ENCODE results near the gene CCN5.

CCN5 gene

DNA sequence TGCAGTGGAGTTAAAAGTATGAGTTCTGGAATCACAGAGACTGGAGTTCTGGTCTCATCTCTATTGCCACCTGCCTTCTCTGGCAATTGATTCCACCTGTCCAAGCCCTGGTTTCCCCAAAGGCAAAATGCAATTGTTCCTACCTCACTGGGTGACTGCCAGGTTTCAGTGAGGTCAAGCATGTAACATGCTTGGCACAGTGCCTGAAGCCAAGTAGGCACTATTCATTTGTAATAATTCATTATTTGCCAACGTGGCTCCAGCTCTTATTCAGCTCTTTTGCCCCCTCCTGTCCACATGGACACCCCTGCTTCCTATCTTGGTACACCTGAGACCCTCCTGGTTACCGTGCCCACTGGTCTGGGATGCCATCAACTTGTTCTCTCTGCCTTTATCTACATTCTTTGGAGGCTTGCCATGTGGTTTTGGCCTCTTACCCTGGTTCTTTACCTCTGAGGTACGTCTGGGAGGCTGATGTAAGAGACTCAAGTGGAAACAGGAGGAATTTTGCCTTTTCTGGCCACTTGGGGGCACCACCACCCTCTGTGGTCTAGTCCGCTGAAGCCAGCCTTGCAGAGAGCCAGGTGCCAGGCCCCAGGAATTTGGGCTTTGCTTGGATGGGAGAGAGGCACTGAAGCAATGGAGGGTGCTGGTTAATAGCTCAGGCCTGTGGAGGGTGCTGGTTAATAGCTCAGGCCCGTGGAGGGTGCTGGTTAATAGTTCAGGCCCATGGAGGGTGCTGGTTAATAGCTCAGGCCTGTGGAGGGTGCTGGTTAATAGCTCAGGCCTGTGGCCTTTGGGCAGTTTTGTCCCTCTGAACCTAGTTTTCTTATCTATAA is 32.2 kb downstream of the CCN5 start:
- ChIA-PET CTCF (interaction anchor here (0.6 to 3.5 kb wide), 20 partner anchors 8 to 744 kb away, joined by 3 to 22 read pairs (median 4); no protein-coding TSS in a partner anchor), POLR2A (no interaction called here)
- H3K9me3 ChIP-seq (ENCODE audit: control extremely low read depth in 1 of 5, control insufficient read depth in 4 of 5, insufficient read depth in 2 of 5, low read depth in 1 of 5, low read length in 4 of 5): no peaks in the 10 kb centered on the region
- WGBS (ENCODE audit: insufficient coverage): 0% methylated on average over 4 of the region's 5 CpGs
- no peak overlapping the region for H3K27ac ChIP-seq (ENCODE audit: insufficient read depth in 1 of 2, low read depth in 1 of 2, low read length in 2 of 2, poor library complexity in 1 of 2, severe bottlenecking in 2 of 2)
- peaks cover 0 to 21% (median 15%) of the 10 kb centered on the region in 4 experiments for H3K4me1 ChIP-seq (ENCODE audit: control extremely low read depth in 1 of 4, control insufficient read depth in 4 of 4, insufficient read depth in 4 of 4, low read length in 3 of 4)
- no peaks in the 10 kb centered on the region for H3K36me3 ChIP-seq (ENCODE audit: control insufficient read depth in 4 of 4, insufficient read depth in 4 of 4, low read length in 3 of 4)
- H3K4me3 ChIP-seq (ENCODE audit: control insufficient read depth in 1 of 7, extremely low read depth in 1 of 7, insufficient read depth in 4 of 7, low read depth in 2 of 7, low read length in 6 of 7): no peak overlapping the region
- peaks cover 7 to 53% (median 22%) of the 10 kb centered on the region in 5 experiments for H3K27me3 ChIP-seq (replicated peaks in 2 of 5; ENCODE audit: control insufficient read depth in 4 of 5, insufficient read depth in 5 of 5, low read length in 4 of 5)
- peak; percentile 74 to 86 (median 79) for DNase-seq

DNA sequence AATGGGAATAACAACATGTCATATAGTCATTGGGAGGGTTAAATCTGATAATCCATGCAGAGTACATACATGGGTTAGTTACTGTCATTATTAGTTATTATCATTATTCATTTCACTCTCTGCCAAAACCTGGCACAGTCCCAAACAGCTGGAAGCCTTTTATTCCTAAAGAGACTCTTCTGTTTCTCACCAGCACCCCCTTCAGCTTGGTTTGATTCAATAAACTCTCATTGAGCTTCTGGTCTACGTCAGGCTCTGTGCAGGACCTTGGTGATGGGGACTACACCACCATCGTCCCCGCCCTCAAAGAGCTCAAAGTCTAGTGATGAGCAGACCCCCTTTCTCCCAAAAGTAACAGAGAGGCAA is 32.8 kb downstream of the CCN5 start:
- Histone ChIP-seq H3K36me3 (ENCODE audit: control insufficient read depth in 4 of 4, insufficient read depth in 4 of 4, low read length in 3 of 4) (no peaks in the 10 kb centered on the region), H3K9me3 (ENCODE audit: control extremely low read depth in 1 of 5, control insufficient read depth in 4 of 5, insufficient read depth in 2 of 5, low read depth in 1 of 5, low read length in 4 of 5) (no peaks in the 10 kb centered on the region), H3K4me1 (ENCODE audit: control extremely low read depth in 1 of 4, control insufficient read depth in 4 of 4, insufficient read depth in 4 of 4, low read length in 3 of 4) (peaks cover 0 to 21% (median 15%) of the 10 kb centered on the region in 4 experiments), H3K27me3 (replicated peaks in 2 of 5; ENCODE audit: control insufficient read depth in 4 of 5, insufficient read depth in 5 of 5, low read length in 4 of 5) (peaks cover 7 to 53% (median 22%) of the 10 kb centered on the region in 5 experiments), H3K4me3 (ENCODE audit: control insufficient read depth in 1 of 7, extremely low read depth in 1 of 7, insufficient read depth in 4 of 7, low read depth in 2 of 7, low read length in 6 of 7) (no peak overlapping the region), H3K27ac (ENCODE audit: insufficient read depth in 1 of 2, low read depth in 1 of 2, low read length in 2 of 2, poor library complexity in 1 of 2, severe bottlenecking in 2 of 2) (no peak overlapping the region)
- POLR2A ChIA-PET: no interaction called here
- no peak for DNase-seq
- 100% methylated on average over 1 of the region's 3 CpGs for WGBS (ENCODE audit: insufficient coverage)
- CTCF ChIA-PET: interaction anchor here (0.6 to 3.5 kb wide), 19 partner anchors 8 to 744 kb away, joined by 3 to 22 read pairs (median 4); no protein-coding TSS in a partner anchor

DNA sequence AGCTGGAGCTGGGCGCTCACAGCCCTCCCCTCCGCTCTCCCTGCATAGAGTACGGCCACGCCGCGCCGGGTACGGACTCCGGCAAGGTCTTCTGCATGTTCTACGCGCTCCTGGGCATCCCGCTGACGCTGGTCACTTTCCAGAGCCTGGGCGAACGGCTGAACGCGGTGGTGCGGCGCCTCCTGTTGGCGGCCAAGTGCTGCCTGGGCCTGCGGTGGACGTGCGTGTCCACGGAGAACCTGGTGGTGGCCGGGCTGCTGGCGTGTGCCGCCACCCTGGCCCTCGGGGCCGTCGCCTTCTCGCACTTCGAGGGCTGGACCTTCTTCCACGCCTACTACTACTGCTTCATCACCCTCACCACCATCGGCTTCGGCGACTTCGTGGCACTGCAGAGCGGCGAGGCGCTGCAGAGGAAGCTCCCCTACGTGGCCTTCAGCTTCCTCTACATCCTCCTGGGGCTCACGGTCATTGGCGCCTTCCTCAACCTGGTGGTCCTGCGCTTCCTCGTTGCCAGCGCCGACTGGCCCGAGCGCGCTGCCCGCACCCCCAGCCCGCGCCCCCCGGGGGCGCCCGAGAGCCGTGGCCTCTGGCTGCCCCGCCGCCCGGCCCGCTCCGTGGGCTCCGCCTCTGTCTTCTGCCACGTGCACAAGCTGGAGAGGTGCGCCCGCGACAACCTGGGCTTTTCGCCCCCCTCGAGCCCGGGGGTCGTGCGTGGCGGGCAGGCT is 35.1 kb downstream of the CCN5 start:
- Histone ChIP-seq H3K4me3 (ENCODE audit: control insufficient read depth in 1 of 7, extremely low read depth in 1 of 7, insufficient read depth in 4 of 7, low read depth in 2 of 7, low read length in 6 of 7) (peak overlapping the region in 2 of 7 experiments; percentile 0 to 16), H3K9me3 (ENCODE audit: control extremely low read depth in 1 of 5, control insufficient read depth in 4 of 5, insufficient read depth in 2 of 5, low read depth in 1 of 5, low read length in 4 of 5) (no peaks in the 10 kb centered on the region), H3K27ac (ENCODE audit: insufficient read depth in 1 of 2, low read depth in 1 of 2, low read length in 2 of 2, poor library complexity in 1 of 2, severe bottlenecking in 2 of 2) (no peak overlapping the region), H3K27me3 (replicated peaks in 2 of 5; ENCODE audit: control insufficient read depth in 4 of 5, insufficient read depth in 5 of 5, low read length in 4 of 5) (peaks cover 7 to 48% (median 19%) of the 10 kb centered on the region in 5 experiments), H3K4me1 (ENCODE audit: control extremely low read depth in 1 of 4, control insufficient read depth in 4 of 4, insufficient read depth in 4 of 4, low read length in 3 of 4) (peaks cover 0 to 21% (median 15%) of the 10 kb centered on the region in 4 experiments), H3K36me3 (ENCODE audit: control insufficient read depth in 4 of 4, insufficient read depth in 4 of 4, low read length in 3 of 4) (no peaks in the 10 kb centered on the region)
- peak in 2 of 3 donors; percentile 34 to 54 for DNase-seq
- 34% methylated on average over 61 of the region's 73 CpGs for WGBS (ENCODE audit: insufficient coverage)
- ChIA-PET CTCF (interaction anchor here (0.8 to 1.2 kb wide), 6 partner anchors 55 to 153 kb away, joined by 3 read pairs; no protein-coding TSS in a partner anchor), POLR2A (no interaction called here)

DNA sequence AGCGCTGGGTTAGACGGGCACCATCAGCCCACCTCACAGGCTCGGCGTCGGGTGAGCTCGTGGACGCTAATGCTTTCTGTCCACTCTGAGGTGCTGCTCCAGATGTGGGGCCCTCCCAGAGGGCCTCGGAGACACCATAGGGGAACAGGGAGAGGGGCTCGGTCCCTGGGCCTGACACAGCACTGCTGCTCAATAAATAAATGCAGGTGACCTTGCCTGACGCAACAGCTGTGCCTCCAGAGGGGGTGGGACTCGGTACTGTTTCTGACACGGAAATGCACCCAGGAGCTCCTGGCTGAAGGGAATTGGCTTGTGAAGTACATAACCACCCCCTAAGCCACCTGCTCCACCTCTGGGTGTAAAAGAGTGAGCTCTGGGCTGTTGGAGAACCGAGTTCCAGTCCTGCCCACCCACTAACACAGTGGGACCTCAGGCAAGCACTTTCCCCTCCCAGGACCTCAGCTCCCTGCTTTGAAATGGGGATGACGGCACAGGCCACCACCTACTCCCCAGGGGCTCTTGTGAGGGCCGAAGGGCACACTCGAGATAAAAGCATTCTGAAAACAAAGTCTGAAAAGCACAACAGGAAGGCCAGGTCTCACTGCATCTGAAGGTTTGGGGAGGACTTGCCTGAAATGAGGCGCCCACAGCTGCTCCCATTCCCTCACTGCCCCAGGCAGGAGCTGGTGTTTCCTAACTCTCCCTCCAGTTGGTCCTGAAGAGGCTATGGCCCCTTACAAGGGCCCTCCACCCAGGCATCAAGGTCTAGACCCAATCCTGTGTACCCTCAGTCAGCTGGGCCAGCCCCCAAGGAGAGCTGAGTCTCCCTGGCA is 37.1 kb downstream of the CCN5 start:
- Histone ChIP-seq H3K27ac (ENCODE audit: insufficient read depth in 1 of 2, low read depth in 1 of 2, low read length in 2 of 2, poor library complexity in 1 of 2, severe bottlenecking in 2 of 2) (no peak overlapping the region), H3K27me3 (replicated peaks in 2 of 5; ENCODE audit: control insufficient read depth in 4 of 5, insufficient read depth in 5 of 5, low read length in 4 of 5) (peaks cover 0 to 28% (median 10%) of the 10 kb centered on the region in 5 experiments), H3K36me3 (ENCODE audit: control insufficient read depth in 4 of 4, insufficient read depth in 4 of 4, low read length in 3 of 4) (no peaks in the 10 kb centered on the region), H3K9me3 (ENCODE audit: control extremely low read depth in 1 of 5, control insufficient read depth in 4 of 5, insufficient read depth in 2 of 5, low read depth in 1 of 5, low read length in 4 of 5) (no peaks in the 10 kb centered on the region), H3K4me3 (ENCODE audit: control insufficient read depth in 1 of 7, extremely low read depth in 1 of 7, insufficient read depth in 4 of 7, low read depth in 2 of 7, low read length in 6 of 7) (no peak overlapping the region), H3K4me1 (ENCODE audit: control extremely low read depth in 1 of 4, control insufficient read depth in 4 of 4, insufficient read depth in 4 of 4, low read length in 3 of 4) (peaks cover 0 to 9% (median 4%) of the 10 kb centered on the region in 4 experiments)
- 97% methylated on average over 13 of the region's 17 CpGs for WGBS (ENCODE audit: insufficient coverage)
- DNase-seq: no peak
- ChIA-PET CTCF (interaction anchor here (0.8 to 1.2 kb wide), 3 partner anchors 13 to 117 kb away, joined by 3 read pairs; no protein-coding TSS in a partner anchor), POLR2A (no interaction called here)

DNA sequence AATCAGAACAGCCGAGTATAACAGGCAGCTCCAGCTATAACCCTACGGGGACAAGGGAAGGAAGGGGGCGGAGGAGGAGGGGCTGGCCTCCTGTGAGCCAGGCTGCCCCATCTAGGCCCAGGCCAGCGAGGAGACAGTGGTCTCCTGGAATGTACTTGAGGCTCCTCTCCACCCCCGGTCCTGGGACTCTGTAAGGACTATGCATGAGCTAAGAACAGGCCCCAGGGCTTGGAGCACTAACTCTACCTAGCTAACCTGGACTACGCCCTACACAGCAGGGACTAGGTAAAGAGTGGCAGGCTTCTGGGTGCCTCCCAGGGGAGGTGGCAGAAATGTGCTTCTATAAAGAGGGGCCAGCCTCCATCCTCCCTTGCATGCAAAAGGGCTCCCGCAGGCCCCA is 39.4 kb downstream of the CCN5 start:
- Histone ChIP-seq H3K4me1 (ENCODE audit: control extremely low read depth in 1 of 4, control insufficient read depth in 4 of 4, insufficient read depth in 4 of 4, low read length in 3 of 4) (peaks cover 0 to 13% (median 6%) of the 10 kb centered on the region in 4 experiments), H3K9me3 (ENCODE audit: control extremely low read depth in 1 of 5, control insufficient read depth in 4 of 5, insufficient read depth in 2 of 5, low read depth in 1 of 5, low read length in 4 of 5) (no peaks in the 10 kb centered on the region), H3K27ac (ENCODE audit: insufficient read depth in 1 of 2, low read depth in 1 of 2, low read length in 2 of 2, poor library complexity in 1 of 2, severe bottlenecking in 2 of 2) (no peak overlapping the region), H3K36me3 (ENCODE audit: control insufficient read depth in 4 of 4, insufficient read depth in 4 of 4, low read length in 3 of 4) (no peaks in the 10 kb centered on the region), H3K4me3 (ENCODE audit: control insufficient read depth in 1 of 7, extremely low read depth in 1 of 7, insufficient read depth in 4 of 7, low read depth in 2 of 7, low read length in 6 of 7) (no peak overlapping the region), H3K27me3 (replicated peaks in 2 of 5; ENCODE audit: control insufficient read depth in 4 of 5, insufficient read depth in 5 of 5, low read length in 4 of 5) (peaks cover 0 to 21% (median 8%) of the 10 kb centered on the region in 5 experiments)
- ChIA-PET POLR2A (no interaction called here), CTCF (no interaction called here)
- DNase-seq: no peak
- 72% methylated on average over 5 of the region's 7 CpGs for WGBS (ENCODE audit: insufficient coverage)

DNA sequence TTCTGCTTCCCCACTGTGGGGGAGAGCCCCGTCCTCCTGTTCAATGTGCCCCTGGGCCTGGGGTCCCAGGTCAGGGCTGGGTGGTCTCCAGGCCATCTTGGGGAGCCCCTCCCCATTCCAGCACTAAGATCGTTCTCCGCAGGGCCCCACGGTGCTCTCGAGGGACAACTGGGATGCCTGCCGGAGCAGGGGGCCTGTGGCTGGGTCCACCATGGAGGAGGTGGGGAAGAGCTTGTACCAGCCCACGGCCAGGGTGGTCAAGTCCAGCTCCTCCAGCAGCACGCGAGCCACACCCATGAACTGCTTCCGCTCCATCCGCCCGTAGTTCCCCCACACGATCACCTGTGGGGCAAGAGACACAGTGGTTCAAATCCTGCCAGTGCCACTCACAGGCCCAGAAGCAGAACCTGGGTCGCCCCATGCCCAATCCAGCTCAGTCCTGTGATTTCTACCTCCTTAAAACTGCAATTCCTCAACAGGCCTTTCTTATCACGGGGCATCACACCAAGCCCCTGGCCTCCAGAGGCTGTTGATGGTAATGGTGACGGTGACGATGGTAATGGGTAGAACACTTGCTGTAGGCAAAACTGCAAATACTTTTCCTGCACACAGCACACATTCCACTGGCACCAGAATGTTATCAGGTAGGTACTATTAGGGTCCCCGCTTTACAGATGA is 41.0 kb downstream of the CCN5 start:
- POLR2A ChIA-PET: no interaction called here
- 96% methylated on average over 12 of the region's 18 CpGs for WGBS (ENCODE audit: insufficient coverage)
- H3K4me1 ChIP-seq (ENCODE audit: control extremely low read depth in 1 of 4, control insufficient read depth in 4 of 4, insufficient read depth in 4 of 4, low read length in 3 of 4): peaks cover 0 to 8% (median 2%) of the 10 kb centered on the region in 4 experiments
- H3K4me3 ChIP-seq (ENCODE audit: control insufficient read depth in 1 of 7, extremely low read depth in 1 of 7, insufficient read depth in 4 of 7, low read depth in 2 of 7, low read length in 6 of 7): no peak overlapping the region
- CTCF ChIA-PET: interaction anchor here (1.3 to 1.7 kb wide), 2 partner anchors 9 to 61 kb away, joined by 3 to 5 read pairs; no protein-coding TSS in a partner anchor
- peaks cover 0 to 22% (median 3%) of the 10 kb centered on the region in 5 experiments for H3K27me3 ChIP-seq (replicated peaks in 2 of 5; ENCODE audit: control insufficient read depth in 4 of 5, insufficient read depth in 5 of 5, low read length in 4 of 5)
- H3K9me3 ChIP-seq (ENCODE audit: control extremely low read depth in 1 of 5, control insufficient read depth in 4 of 5, insufficient read depth in 2 of 5, low read depth in 1 of 5, low read length in 4 of 5): no peaks in the 10 kb centered on the region
- no peak for DNase-seq
- no peak overlapping the region for H3K27ac ChIP-seq (ENCODE audit: insufficient read depth in 1 of 2, low read depth in 1 of 2, low read length in 2 of 2, poor library complexity in 1 of 2, severe bottlenecking in 2 of 2)
- H3K36me3 ChIP-seq (ENCODE audit: control insufficient read depth in 4 of 4, insufficient read depth in 4 of 4, low read length in 3 of 4): no peaks in the 10 kb centered on the region

All from common myeloid progenitor, CD34-positive (primary cell).